Measurements from ENCODE around the gene KLHDC7B.

DNA sequence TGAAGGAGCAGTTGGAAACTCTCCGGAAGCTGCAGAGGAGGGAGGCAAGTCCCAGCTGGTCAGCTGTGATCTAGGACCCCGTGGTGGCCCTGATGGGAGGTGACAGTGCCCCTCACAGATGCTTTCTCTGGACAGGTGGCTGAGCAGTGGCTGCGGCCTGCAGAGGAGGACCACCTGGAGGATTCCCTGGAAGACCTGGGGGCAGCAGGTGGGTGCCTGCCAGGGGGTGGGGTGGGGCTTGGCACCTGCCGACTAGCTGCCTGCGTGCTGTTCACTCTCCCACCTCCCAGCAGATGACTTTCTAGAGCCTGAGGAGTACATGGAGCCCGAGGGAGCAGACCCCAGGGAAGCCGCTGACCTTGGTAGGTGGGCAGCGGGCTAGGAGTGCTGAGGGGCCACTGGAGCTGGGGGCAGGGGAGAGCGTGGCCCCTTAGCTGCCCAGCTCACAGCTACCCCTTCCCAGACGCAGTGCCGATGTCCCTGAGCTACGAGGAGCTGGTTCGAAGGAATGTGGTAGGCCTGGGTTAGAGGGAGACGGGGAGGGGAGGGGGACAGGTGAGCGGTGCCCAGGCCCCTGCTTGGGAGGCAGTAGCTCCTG lies 23.4 kb upstream of the KLHDC7B start:
- TF ChIP-seq, protein P1, sequence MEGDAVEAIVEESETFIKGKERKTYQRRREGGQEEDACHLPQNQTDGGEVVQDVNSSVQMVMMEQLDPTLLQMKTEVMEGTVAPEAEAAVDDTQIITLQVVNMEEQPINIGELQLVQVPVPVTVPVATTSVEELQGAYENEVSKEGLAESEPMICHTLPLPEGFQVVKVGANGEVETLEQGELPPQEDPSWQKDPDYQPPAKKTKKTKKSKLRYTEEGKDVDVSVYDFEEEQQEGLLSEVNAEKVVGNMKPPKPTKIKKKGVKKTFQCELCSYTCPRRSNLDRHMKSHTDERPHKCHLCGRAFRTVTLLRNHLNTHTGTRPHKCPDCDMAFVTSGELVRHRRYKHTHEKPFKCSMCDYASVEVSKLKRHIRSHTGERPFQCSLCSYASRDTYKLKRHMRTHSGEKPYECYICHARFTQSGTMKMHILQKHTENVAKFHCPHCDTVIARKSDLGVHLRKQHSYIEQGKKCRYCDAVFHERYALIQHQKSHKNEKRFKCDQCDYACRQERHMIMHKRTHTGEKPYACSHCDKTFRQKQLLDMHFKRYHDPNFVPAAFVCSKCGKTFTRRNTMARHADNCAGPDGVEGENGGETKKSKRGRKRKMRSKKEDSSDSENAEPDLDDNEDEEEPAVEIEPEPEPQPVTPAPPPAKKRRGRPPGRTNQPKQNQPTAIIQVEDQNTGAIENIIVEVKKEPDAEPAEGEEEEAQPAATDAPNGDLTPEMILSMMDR (conservative IDR thresholded peaks at IDR 0.05; ENCODE audit: low read depth, low read length) = no peak
- no peak for TF ChIP-seq EZH2 (IDR thresholded peaks at IDR 0.05; ENCODE audit: borderline replicate concordance, low read depth, low read length, poor library complexity, severe bottlenecking)

Data from A673 (cell line).